Endothelial cell of umbilical vein (primary cell): Measurements from ENCODE around the gene STX5. TPM values are rescaled to one million over a fixed set of nuclear protein-coding genes. Genes with fewer than 3 reads are reported as not detected.
A peak's percentile ranks its signal among the peaks of the same experiment; 100 is the strongest.
"Not testable (repeated sequence)": the region's sequence is repeated elsewhere in the genome, so short reads cannot be mapped to it uniquely, and the experiment has no call there.

ENCODE experiments used
- BruUV-seq: library from RNA; stranded (reverse); fragments of 400-500 nt; replicated peaks from 2 replicates; lab custom pipeline; 2021; lab: Mats Ljungman, UMichigan
- CTCF ChIA-PET: fragments of 300-600, 350-600 bp; sonication (Branson Sonifier 250); formaldehyde crosslinking; loops from one replicate; lab custom pipeline; 2021; ENCODE audit warnings: antibody characterized with exemption, inconsistent platforms; lab: Charles Lee
- POLR2A ChIA-PET: fragments of 300-600, 350-600 bp; sonication (Branson Sonifier 250); formaldehyde crosslinking; loops from one replicate; lab custom pipeline; 2021; ENCODE audit warnings: antibody characterized with exemption, inconsistent platforms; lab: Charles Lee
- DNase-seq: peaks from one replicate; pipeline ENCODE4 v3.0.0-alpha.2; 2011; ENCODE audit warnings: low read depth, low spot score
- FAIRE-seq: peaks from 2 replicates; lab custom pipeline; 2011; peaks lifted over from hg19 to GRCh38; lab: Jason Lieb, UNC
- H2AFZ ChIP-seq: 2 replicates; pipeline ENCODE4 v1.6.0; 2012; ENCODE audit warnings: low read depth, low read length, control low read depth, inconsistent platforms
- H3K27ac ChIP-seq: 2 replicates; pipeline ENCODE4 v1.5.1; 2011; ENCODE audit warnings: low read depth, mild to moderate bottlenecking, control low read depth, low read length, moderate library complexity; ENCODE audit not compliant: insufficient read depth
- H3K27me3 ChIP-seq, 2 experiments: 2 replicates each; pipeline versions ENCODE4 v1.6.0 to v1.6.1; 2011; ENCODE audit warnings: low read length in 2 of 2, mixed read lengths in 1 of 2; ENCODE audit not compliant: control insufficient read depth in 2 of 2, insufficient read depth in 2 of 2
- H3K36me3 ChIP-seq, 2 experiments: 2 replicates in 1 of 2; 3 replicates in 1 of 2; pipeline ENCODE4 v1.5.1; 2011; ENCODE audit warnings: low read length in 2 of 2, mild to moderate bottlenecking in 1 of 2, moderate library complexity in 1 of 2; ENCODE audit not compliant: control insufficient read depth in 2 of 2, insufficient read depth in 2 of 2; ENCODE audit errors: extremely low read depth in 1 of 2
- H3K4me1 ChIP-seq: 3 replicates; pipeline ENCODE4 v1.5.1; 2011; ENCODE audit warnings: mild to moderate bottlenecking, low read length; ENCODE audit not compliant: control insufficient read depth, insufficient read depth; ENCODE audit errors: extremely low read depth
- H3K4me2 ChIP-seq: 2 replicates; pipeline ENCODE4 v1.6.1; 2011; ENCODE audit warnings: low read length, control low read depth, mixed read lengths; ENCODE audit not compliant: insufficient read depth
- H3K4me3 ChIP-seq, 3 experiments: fragments of 200-600 bp in 1 of 3; sonication (generic), shearing (Covaris generic) in 1 of 3; replicated peaks in 1 of 3; 2 replicates each; pipeline ENCODE4 v1.5.1; 2011 to 2016; ENCODE audit warnings: control low read depth in 3 of 3, low read length in 3 of 3, mild to moderate bottlenecking in 2 of 3, inconsistent platforms in 1 of 3, low read depth in 1 of 3, moderate library complexity in 1 of 3; ENCODE audit not compliant: insufficient read depth in 1 of 3
- H3K79me2 ChIP-seq: 2 replicates; pipeline ENCODE4 v1.6.0; 2012; ENCODE audit warnings: low read length, inconsistent platforms; ENCODE audit not compliant: control insufficient read depth, insufficient read depth
- H3K9ac ChIP-seq: replicated peaks from 2 replicates; pipeline ENCODE3; 2011; ENCODE audit warnings: low read length, control low read depth; ENCODE audit not compliant: insufficient read depth; ENCODE audit errors: extremely low read depth
- H3K9me1 ChIP-seq: replicated peaks from 3 replicates; pipeline ENCODE4 v1.6.0; 2011; ENCODE audit warnings: mild to moderate bottlenecking, low read length; ENCODE audit not compliant: control insufficient read depth, insufficient read depth; ENCODE audit errors: extremely low read depth
- H3K9me3 ChIP-seq: replicated peaks from 2 replicates; pipeline ENCODE4 v1.5.1; 2012; ENCODE audit warnings: low read length, inconsistent platforms; ENCODE audit not compliant: control insufficient read depth, insufficient read depth
- H4K20me1 ChIP-seq: replicated peaks from 2 replicates; pipeline ENCODE3; 2011; ENCODE audit warnings: mild to moderate bottlenecking, low read length; ENCODE audit not compliant: control insufficient read depth, insufficient read depth; ENCODE audit errors: extremely low read depth
- EZH2 ChIP-seq: IDR thresholded peaks from 2 replicates; pipeline ENCODE4 v1.6.1; 2012; ENCODE audit warnings: borderline replicate concordance, low read depth, mild to moderate bottlenecking, moderate library complexity, low read length, inconsistent platforms; ENCODE audit not compliant: severe bottlenecking
- FOS ChIP-seq: IDR thresholded peaks from 2 replicates; pipeline ENCODE4 v1.6.1; 2011; ENCODE audit warnings: mild to moderate bottlenecking, low read length, moderate library complexity, borderline replicate concordance; ENCODE audit not compliant: insufficient read depth
- GATA2 ChIP-seq: IDR thresholded peaks from 2 replicates; pipeline ENCODE4 v1.7.0; 2011; ENCODE audit warnings: low read depth, mild to moderate bottlenecking, moderate library complexity, mixed read lengths, low read length; ENCODE audit not compliant: insufficient read length, insufficient read depth
- JUN ChIP-seq: IDR thresholded peaks from 2 replicates; pipeline ENCODE4 v1.6.1; 2011; ENCODE audit warnings: borderline replicate concordance, low read depth; ENCODE audit not compliant: insufficient read length, insufficient read depth
- MYC ChIP-seq: IDR thresholded peaks from one replicate; pipeline ENCODE4 v1.6.1; 2011; ENCODE audit warnings: mild to moderate bottlenecking, low read depth, low read length
- POLR2A ChIP-seq: IDR thresholded peaks from 2 replicates; pipeline ENCODE4 v1.6.1; 2012; ENCODE audit warnings: low read depth, mild to moderate bottlenecking, control low read depth, low read length
- POLR2AphosphoS5 ChIP-seq: IDR thresholded peaks from 2 replicates; pipeline ENCODE4 v1.6.1; 2012; ENCODE audit warnings: low read depth, mild to moderate bottlenecking, control low read depth, low read length, moderate library complexity; ENCODE audit not compliant: insufficient read depth
- dilution Hi-C: fragments of 300-500 bp; cut with MboI; formaldehyde crosslinking; loops from one replicate; pipeline ENCODE4 v1.15.0; 2019; ENCODE audit warnings: low sequenced_read_pairs; ENCODE audit not compliant: extremely low pct_ligation_motif_present
- intact Hi-C: fragments of 100-400 bp; cut with micrococcal nuclease; formaldehyde crosslinking; loops from one replicate; pipeline ENCODE4 v1.10.0; 2022
- polyA plus RNA-seq, 4 experiments: library from polyadenylated mRNA; depleted of rRNA in 3 of 4; stranded (reverse) in 3 of 4; unstranded in 1 of 4; fragments of >200 nt; gene quantifications; 2 replicates each; pipeline versions ENCODE4 v1.2.1 to v1.2.3, GENCODE V29; 2011 to 2012; ENCODE audit warnings: missing spikeins in 1 of 4
- total RNA-seq: library from RNA; stranded (reverse); gene quantifications from 2 replicates; pipeline ENCODE4 v1.2.3, GENCODE V29; 2021
- TF ChIP-seq, protein P1 (sequence below): IDR thresholded peaks from 2 replicates; pipeline ENCODE4 v1.6.1; 2011; ENCODE audit not compliant: insufficient read depth, insufficient read length

STX5 gene
- total and polyA plus RNA-seq, 2 donors (not counting 3 experiments of a cell fraction or from before 2014, with no cell fraction given), result 41.3 to 46.4 TPM

DNA sequence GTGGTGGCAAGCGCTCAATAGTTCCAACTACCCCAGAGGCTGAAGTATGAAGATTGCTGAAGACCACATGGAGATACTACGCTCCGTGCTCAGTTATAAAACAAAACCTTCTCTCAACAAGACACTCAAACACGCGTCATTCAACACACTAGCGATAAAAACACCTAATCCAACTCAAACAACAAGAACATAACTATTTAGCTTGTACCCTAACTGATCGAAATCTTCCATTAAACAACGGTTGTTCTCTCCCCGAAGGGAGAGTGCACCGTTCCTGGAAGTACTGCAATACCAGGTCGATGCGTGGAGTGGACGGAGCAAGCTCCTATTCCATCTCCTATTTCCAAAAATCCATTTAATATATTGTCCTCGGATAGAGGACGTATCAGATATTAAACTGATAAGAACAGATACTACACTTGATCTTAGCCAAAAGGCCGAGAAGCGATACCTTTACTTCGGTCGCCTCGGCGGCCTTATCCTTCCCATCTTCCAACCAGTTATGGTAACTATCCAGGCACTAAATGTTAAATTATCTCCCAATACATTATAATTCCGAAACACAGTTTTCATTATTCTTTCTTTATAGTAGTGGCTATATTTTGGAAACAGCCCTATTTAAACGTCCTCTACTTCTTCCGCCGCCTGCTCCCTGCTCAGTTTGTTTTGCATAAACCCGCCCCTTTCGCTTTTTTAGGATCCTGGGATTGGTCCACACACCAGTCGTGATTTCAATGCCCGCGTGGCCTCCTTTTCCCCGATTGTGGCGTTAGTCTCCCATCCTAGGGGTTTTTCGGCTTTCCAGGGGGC is 9.7 kb upstream of the STX5 start:
- intact Hi-C loops, result loop anchor here (1.0 to 5.0 kb wide), 6 partner anchors 9 to 289 kb away; partner anchors contain the start of genes HNRNPUL2, STX5, TEX54 and TUT1
- peak overlapping the region in 2 of 3 experiments; percentile 9 to 15 for H3K4me3 ChIP-seq
- peaks cover 0 to 2% of the 10 kb centered on the region in 2 experiments for H3K36me3 ChIP-seq
- peaks cover 19% of the 10 kb centered on the region for H3K79me2 ChIP-seq
- ChIA-PET CTCF (interaction anchor here (1.0 to 3.0 kb wide), 3 partner anchors 40 to 447 kb away, joined by 5 to 27 read pairs (median 7); partner anchors contain the start of genes SLC3A2 and TMEM179B), POLR2A (interaction anchor here (0.6 to 3.4 kb wide), 55 partner anchors 9 to 1508 kb away, joined by 3 to 186 read pairs (median 4); partner anchors contain the start of genes C11orf98, CSKMT, EEF1G and GANAB)
- H3K4me2 ChIP-seq, result peak overlapping the region; percentile 26
- peak overlapping the region; percentile 83 for H3K9ac ChIP-seq
- H4K20me1 ChIP-seq, result no peaks in the 10 kb centered on the region
- H3K4me1 ChIP-seq, result peaks cover 7% of the 10 kb centered on the region
- H3K9me1 ChIP-seq, result no peaks in the 10 kb centered on the region
- FAIRE-seq (peak; percentile 100), DNase-seq (peak; percentile 99)
- H3K9me3 ChIP-seq, result no peaks in the 10 kb centered on the region
- no peaks in the 10 kb centered on the region for H3K27me3 ChIP-seq
- peak overlapping the region; percentile 76 for H2AFZ ChIP-seq
- TF ChIP-seq FOS (no peak), GATA2 (peak; percentile 66), JUN (peak; percentile 42), EZH2 (no peak), POLR2A (peak; percentile 100), POLR2AphosphoS5 (peak; percentile 100), MYC (no peak)
- TF ChIP-seq, protein P1, sequence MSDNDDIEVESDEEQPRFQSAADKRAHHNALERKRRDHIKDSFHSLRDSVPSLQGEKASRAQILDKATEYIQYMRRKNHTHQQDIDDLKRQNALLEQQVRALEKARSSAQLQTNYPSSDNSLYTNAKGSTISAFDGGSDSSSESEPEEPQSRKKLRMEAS, result peak; percentile 75
- dilution Hi-C loops, result no loop called here
- peak overlapping the region; percentile 89 for H3K27ac ChIP-seq
- TSS peak; percentile 97 for BruUV-seq

DNA sequence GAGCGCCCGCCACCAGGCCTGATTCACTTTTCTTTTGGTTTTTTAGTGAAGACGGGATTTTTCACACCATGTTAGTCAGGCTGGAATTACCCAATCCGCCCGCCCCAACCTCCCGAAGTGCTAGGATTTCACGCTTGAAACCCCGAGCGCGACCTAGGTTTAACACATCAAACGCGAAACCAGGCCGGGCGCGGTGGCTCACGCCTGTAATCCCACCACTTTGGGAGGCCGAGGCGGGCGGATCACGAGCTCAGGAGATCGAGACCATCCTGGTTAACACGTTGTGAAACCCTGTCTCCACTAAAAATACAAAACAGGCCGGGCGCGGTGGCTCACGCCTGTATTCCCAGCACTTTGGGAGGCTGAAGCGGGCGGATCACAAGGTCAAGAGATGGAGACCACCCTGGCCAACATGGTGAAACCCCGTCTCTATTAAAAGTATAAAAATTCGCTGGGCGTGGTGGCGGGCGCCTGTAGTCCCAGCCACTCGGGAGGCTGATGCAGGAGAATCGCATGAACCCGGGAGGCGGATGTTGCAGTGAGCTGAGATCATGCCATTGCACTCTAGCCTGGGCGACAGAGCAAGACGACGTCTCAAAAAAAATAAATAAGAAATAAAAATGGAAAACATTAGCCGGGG is 9.0 kb upstream of the STX5 start:
- ChIA-PET CTCF (interaction anchor here (1.0 to 3.0 kb wide), 3 partner anchors 41 to 446 kb away, joined by 5 to 27 read pairs (median 7); partner anchors contain the start of genes SLC3A2 and TMEM179B), POLR2A (interaction anchor here (0.6 to 3.4 kb wide), 56 partner anchors 9 to 840 kb away, joined by 3 to 186 read pairs (median 4); partner anchors contain the start of genes C11orf98, CSKMT, EEF1G and GANAB)
- H3K36me3 ChIP-seq, H3K9me3 ChIP-seq, H3K27me3 ChIP-seq, H3K4me1 ChIP-seq, H4K20me1 ChIP-seq, DNase-seq, dilution Hi-C loops, H3K9me1 ChIP-seq, BruUV-seq, FAIRE-seq: not testable (repeated sequence)
- Histone ChIP-seq H3K79me2 (peaks cover 25% of the 10 kb centered on the region), H3K4me2 (peak overlapping the region; percentile 89), H3K4me3 (peak overlapping the region; percentile 24 to 90 (median 84)), H3K27ac (peak overlapping the region; percentile 74), H3K9ac (peak overlapping the region; percentile 79), H2AFZ (peak overlapping the region; percentile 19)
- intact Hi-C loops, result loop anchor here (1.0 to 5.0 kb wide), 5 partner anchors 9 to 289 kb away; partner anchors contain the start of genes HNRNPUL2, STX5, TEX54 and TUT1
